ENCODE measurements around the gene YIPF3. TPM values are rescaled to one million over a fixed set of nuclear protein-coding genes. Genes with fewer than 3 reads are reported as not detected.
A peak's percentile ranks its signal among the peaks of the same experiment; 100 is the strongest.

YIPF3 gene
- total and polyA plus RNA-seq, 9 of the 15 experiments (the other 6 are each of a cell fraction or from before 2014, with no cell fraction given) = 27.5 to 75.3 (median 57.6) TPM

GRCh38 chr6:43517505-43518357, 1.0 kb upstream of the YIPF3 start (continued):
- no peak for TF ChIP-seq MAX (CRISPR knock-in tag; IDR thresholded peaks at IDR 0.05)
- TF ChIP-seq ZNF592 (IDR thresholded peaks at IDR 0.05) = no peak
- TF ChIP-seq SMAD1 (IDR thresholded peaks at IDR 0.05; ENCODE audit: low read depth, low read length, partially characterized antibody) = no peak
- TF ChIP-seq SP1 (CRISPR knock-in tag; IDR thresholded peaks at IDR 0.05) = 0 out of 2 replicates have a peak, but pooled peaks have one; percentile 6
- TF ChIP-seq ESRRB (CRISPR knock-in tag; IDR thresholded peaks at IDR 0.05; ENCODE audit: borderline replicate concordance) = no peak
- peak; percentile 8; the same call in 1 of the 2 replicates for TF ChIP-seq BRD4 (IDR thresholded peaks at IDR 0.05)
- no peak for TF ChIP-seq BRF2 (IDR thresholded peaks at IDR 0.05; ENCODE audit: borderline replicate concordance, insufficient read depth, insufficient read length)
- no peak for TF ChIP-seq RCOR1 (IDR thresholded peaks at IDR 0.05; ENCODE audit: borderline replicate concordance in 1 of 2, low read depth in 2 of 2, low read length in 2 of 2)
- TF ChIP-seq RBM15 (IDR thresholded peaks at IDR 0.05; ENCODE audit: insufficient read depth, low read length) = no peak
- TF ChIP-seq TEAD1 (CRISPR knock-in tag; IDR thresholded peaks at IDR 0.05) = no peak
- no peak for TF ChIP-seq NR2C2 (CRISPR knock-in tag; IDR thresholded peaks at IDR 0.05)
- TF ChIP-seq NR2C2 (tag; IDR thresholded peaks at IDR 0.05) = no peak
- TF ChIP-seq ZNF696 (CRISPR knock-in tag; conservative IDR thresholded peaks at IDR 0.05) = no peak
- no peak for TF ChIP-seq SIN3B (IDR thresholded peaks at IDR 0.05; ENCODE audit: low read depth)
- TF ChIP-seq BRD9 (IDR thresholded peaks at IDR 0.05; ENCODE audit: low read depth, partially characterized antibody) = no peak
- no peak for TF ChIP-seq FOXM1 (IDR thresholded peaks at IDR 0.05; ENCODE audit: low read depth)
- TF ChIP-seq FOXM1 (CRISPR knock-in tag; IDR thresholded peaks at IDR 0.05; ENCODE audit: low read depth) = no peak
- no peak for TF ChIP-seq USF1 (CRISPR knock-in tag; IDR thresholded peaks at IDR 0.05)
- TF ChIP-seq, protein P1, sequence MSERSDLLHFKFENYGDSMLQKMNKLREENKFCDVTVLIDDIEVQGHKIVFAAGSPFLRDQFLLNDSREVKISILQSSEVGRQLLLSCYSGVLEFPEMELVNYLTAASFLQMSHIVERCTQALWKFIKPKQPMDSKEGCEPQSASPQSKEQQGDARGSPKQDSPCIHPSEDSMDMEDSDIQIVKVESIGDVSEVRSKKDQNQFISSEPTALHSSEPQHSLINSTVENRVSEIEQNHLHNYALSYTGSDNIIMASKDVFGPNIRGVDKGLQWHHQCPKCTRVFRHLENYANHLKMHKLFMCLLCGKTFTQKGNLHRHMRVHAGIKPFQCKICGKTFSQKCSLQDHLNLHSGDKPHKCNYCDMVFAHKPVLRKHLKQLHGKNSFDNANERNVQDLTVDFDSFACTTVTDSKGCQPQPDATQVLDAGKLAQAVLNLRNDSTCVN (CRISPR knock-in tag; IDR thresholded peaks at IDR 0.05) = no peak
- no peak for TF ChIP-seq ZNF217 (CRISPR knock-in tag; IDR thresholded peaks at IDR 0.05)
